ENCODE measurements around the gene NSUN4.

NSUN4 gene

GRCh38 chr1:46302641-46303037 lies 38.0 kb upstream of the NSUN4 start:
- peak overlapping the region; percentile 79 for H3K4me3 ChIP-seq (replicated peaks in 1 of 2; ENCODE audit: low read depth in 2 of 2, low read length in 2 of 2)
- TF ChIP-seq CTCF (IDR thresholded peaks at IDR 0.05; ENCODE audit: low read depth, low read length), result no peak
- DNase-seq (ENCODE audit: low read depth in 2 of 2), result peak; percentile 41 to 44

DNA sequence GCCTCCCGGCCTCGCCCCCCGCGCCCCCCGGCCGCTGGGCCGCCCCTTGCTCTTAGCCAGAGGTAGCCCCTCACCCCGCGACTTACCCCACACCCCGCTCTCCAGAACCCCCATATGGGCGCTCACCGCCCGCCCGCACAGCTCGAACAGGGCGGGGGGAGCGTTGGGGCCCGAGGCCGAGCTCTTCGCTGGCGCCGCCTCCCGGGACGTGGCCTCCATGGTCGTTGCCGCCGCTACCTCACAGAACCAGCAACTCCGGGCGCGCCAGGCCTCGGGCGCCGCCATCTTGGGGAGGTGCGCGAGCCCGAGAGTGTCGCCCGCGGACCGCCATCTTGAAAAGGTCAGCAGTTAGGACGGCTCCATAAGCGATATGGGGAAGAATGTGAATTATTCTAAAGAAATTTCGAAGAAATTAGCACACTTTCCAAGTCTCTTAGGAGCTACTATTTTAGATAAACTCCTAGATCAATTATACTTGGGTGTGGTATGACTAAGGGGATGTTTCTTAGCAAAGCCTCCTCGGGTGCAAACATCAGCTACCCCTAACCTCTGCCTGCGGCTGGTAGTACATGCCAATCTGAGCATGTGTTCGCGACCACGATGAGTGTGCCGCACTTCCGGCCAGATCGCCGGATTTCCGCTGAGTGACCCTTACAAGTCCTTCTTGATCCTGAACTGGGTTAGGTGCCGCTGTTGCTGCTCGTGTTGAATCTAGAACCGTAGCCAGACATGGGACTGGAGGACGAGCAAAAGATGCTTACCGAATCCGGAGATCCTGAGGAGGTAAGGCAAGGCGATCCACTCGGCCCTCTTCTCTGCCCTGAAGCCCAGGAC lies 37.4 kb upstream of the NSUN4 start, which contains the start of the genes LRRC41 and UQCRH:
Gene LRRC41 (minus strand): TSS at position 579 of the 834 bp plus-strand sequence. CDS start 294 bp downstream, at position 285.
Gene UQCRH (plus strand): TSS at position 661 of the 834 bp plus-strand sequence. CDS start 69 bp downstream, at position 730.
- H3K4me3 ChIP-seq (replicated peaks in 1 of 2; ENCODE audit: low read depth in 2 of 2, low read length in 2 of 2), result peak within 1 kb of the TSS; percentile 79
- TF ChIP-seq CTCF (IDR thresholded peaks at IDR 0.05; ENCODE audit: low read depth, low read length), result peak; percentile 1
- DNase-seq (ENCODE audit: low read depth in 2 of 2), result peak; percentile 98 to 99

GRCh38 chr1:46303872-46304326 lies 36.7 kb upstream of the NSUN4 start:
- peak overlapping the region; percentile 76 to 79 for H3K4me3 ChIP-seq (replicated peaks in 1 of 2; ENCODE audit: low read depth in 2 of 2, low read length in 2 of 2)
- DNase-seq (ENCODE audit: low read depth in 2 of 2), result peak in 1 of 2 donors; percentile 15
- TF ChIP-seq CTCF (IDR thresholded peaks at IDR 0.05; ENCODE audit: low read depth, low read length), result no peak

DNA sequence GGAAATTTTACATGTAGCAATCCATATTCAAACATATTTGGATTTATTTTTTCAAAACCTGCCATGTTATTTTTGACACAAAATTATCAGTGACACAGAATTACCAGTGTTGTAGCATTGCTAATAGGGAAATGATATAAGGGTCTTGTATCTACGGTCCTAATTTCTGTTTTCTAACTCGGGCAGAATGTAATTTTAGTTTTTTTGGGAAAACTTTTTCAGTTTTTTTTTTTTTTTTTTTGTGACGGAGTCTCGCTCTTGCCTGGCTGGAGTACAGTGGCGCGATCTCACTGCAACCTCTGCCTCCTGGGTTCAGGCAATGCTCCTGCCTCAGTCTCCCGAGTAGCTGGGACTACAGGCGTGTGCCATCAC lies 34.5 kb upstream of the NSUN4 start:
- no peak for DNase-seq (ENCODE audit: low read depth in 2 of 2)
- no peak for TF ChIP-seq CTCF (IDR thresholded peaks at IDR 0.05; ENCODE audit: low read depth, low read length)
- H3K4me3 ChIP-seq (replicated peaks in 1 of 2; ENCODE audit: low read depth in 2 of 2, low read length in 2 of 2), result no peak overlapping the region

GRCh38 chr1:46309401-46310159 lies 31.0 kb upstream of the NSUN4 start:
- no peak for DNase-seq (ENCODE audit: low read depth in 2 of 2)
- no peak for TF ChIP-seq CTCF (IDR thresholded peaks at IDR 0.05; ENCODE audit: low read depth, low read length)
- H3K4me3 ChIP-seq (replicated peaks in 1 of 2; ENCODE audit: low read depth in 2 of 2, low read length in 2 of 2), result no peak overlapping the region

- no peak for DNase-seq (ENCODE audit: low read depth in 2 of 2)
- TF ChIP-seq CTCF (IDR thresholded peaks at IDR 0.05; ENCODE audit: low read depth, low read length), result no peak
These were observed 30.3 kb upstream of the NSUN4 start for GRCh38 chr1:46310321-46310720.

More at GRCh38 chr1:46310321-46310720, 30.3 kb upstream of the NSUN4 start:
- no peak overlapping the region for H3K4me3 ChIP-seq (replicated peaks in 1 of 2; ENCODE audit: low read depth in 2 of 2, low read length in 2 of 2)

Measured in cardiac fibroblast (primary cell).